ENCODE measurements around the gene ANO10. TPM values are rescaled to one million over a fixed set of nuclear protein-coding genes. Genes with fewer than 3 reads are reported as not detected.
"Not testable (repeated sequence)": the region's sequence is repeated elsewhere in the genome, so short reads cannot be mapped to it uniquely, and the experiment has no call there.

ANO10 gene
- total RNA-seq, 1 experiment from 2014 or later = 26.8 TPM

GRCh38 chr3:43606284-43606683 is 15.5 kb downstream of the ANO10 start:
- intact Hi-C loops (cut with micrococcal nuclease; ENCODE audit: unreplicated experiment) = no loop called here
- H3K27me3 Mint-ChIP-seq (ENCODE audit: unreplicated experiment) = no peaks in the 10 kb centered on the region

GRCh38 chr3:43599959-43600358 is 21.9 kb downstream of the ANO10 start:
- H3K36me3 Mint-ChIP-seq (ENCODE audit: insufficient read depth, unreplicated experiment); CTCF ChIA-PET; H3K27ac Mint-ChIP-seq (ENCODE audit: unreplicated experiment); H3K4me1 Mint-ChIP-seq (ENCODE audit: low read depth, unreplicated experiment); H3K9me3 Mint-ChIP-seq (ENCODE audit: low read depth, unreplicated experiment); BruUV-seq (replicated peaks); H3K4me3 Mint-ChIP-seq (ENCODE audit: low read depth, unreplicated experiment); H3K27me3 Mint-ChIP-seq (ENCODE audit: unreplicated experiment); DNase-seq; intact Hi-C loops (cut with micrococcal nuclease; ENCODE audit: unreplicated experiment): not testable (repeated sequence)

More at GRCh38 chr3:43606284-43606683, 15.5 kb downstream of the ANO10 start:
- no peaks in the 10 kb centered on the region for H3K4me1 Mint-ChIP-seq (ENCODE audit: low read depth, unreplicated experiment)
- TF ChIP-seq CTCF (IDR thresholded peaks at IDR 0.05; ENCODE audit: unreplicated experiment) = no peak
- no peak for DNase-seq
- H3K27ac Mint-ChIP-seq (ENCODE audit: unreplicated experiment) = no peak overlapping the region
- H3K4me3 Mint-ChIP-seq (ENCODE audit: low read depth, unreplicated experiment) = no peak overlapping the region
- peaks cover 3% of the 10 kb centered on the region for H3K36me3 Mint-ChIP-seq (ENCODE audit: insufficient read depth, unreplicated experiment)
- H3K9me3 Mint-ChIP-seq (ENCODE audit: low read depth, unreplicated experiment) = no peaks in the 10 kb centered on the region
- BruUV-seq (replicated peaks) = no TSS peak
- CTCF ChIA-PET = no interaction called here

- CTCF ChIA-PET = no interaction called here
- no peak overlapping the region for H3K4me3 Mint-ChIP-seq (ENCODE audit: low read depth, unreplicated experiment)
- no TSS peak for BruUV-seq (replicated peaks)
- H3K36me3 Mint-ChIP-seq (ENCODE audit: insufficient read depth, unreplicated experiment) = no peaks in the 10 kb centered on the region
- H3K4me1 Mint-ChIP-seq (ENCODE audit: low read depth, unreplicated experiment) = no peaks in the 10 kb centered on the region
- intact Hi-C loops (cut with micrococcal nuclease; ENCODE audit: unreplicated experiment) = no loop called here
- no peaks in the 10 kb centered on the region for H3K9me3 Mint-ChIP-seq (ENCODE audit: low read depth, unreplicated experiment)
- H3K27me3 Mint-ChIP-seq (ENCODE audit: unreplicated experiment) = no peaks in the 10 kb centered on the region
- DNase-seq = no peak
- TF ChIP-seq CTCF (IDR thresholded peaks at IDR 0.05; ENCODE audit: unreplicated experiment) = no peak
- H3K27ac Mint-ChIP-seq (ENCODE audit: unreplicated experiment) = no peak overlapping the region
Measured at GRCh38 chr3:43597961-43598360, 23.9 kb downstream of the ANO10 start.

GRCh38 chr3:43596178-43596577 is 25.6 kb downstream of the ANO10 start:
- H3K36me3 Mint-ChIP-seq (ENCODE audit: insufficient read depth, unreplicated experiment); CTCF ChIA-PET; H3K27ac Mint-ChIP-seq (ENCODE audit: unreplicated experiment); H3K27me3 Mint-ChIP-seq (ENCODE audit: unreplicated experiment); H3K4me3 Mint-ChIP-seq (ENCODE audit: low read depth, unreplicated experiment); H3K9me3 Mint-ChIP-seq (ENCODE audit: low read depth, unreplicated experiment); DNase-seq; BruUV-seq (replicated peaks); intact Hi-C loops (cut with micrococcal nuclease; ENCODE audit: unreplicated experiment); H3K4me1 Mint-ChIP-seq (ENCODE audit: low read depth, unreplicated experiment): not testable (repeated sequence)

GRCh38 chr3:43595280-43595679 is 26.5 kb downstream of the ANO10 start:
- H3K36me3 Mint-ChIP-seq (ENCODE audit: insufficient read depth, unreplicated experiment); H3K27me3 Mint-ChIP-seq (ENCODE audit: unreplicated experiment); H3K4me3 Mint-ChIP-seq (ENCODE audit: low read depth, unreplicated experiment); CTCF ChIA-PET; DNase-seq; BruUV-seq (replicated peaks); intact Hi-C loops (cut with micrococcal nuclease; ENCODE audit: unreplicated experiment); H3K4me1 Mint-ChIP-seq (ENCODE audit: low read depth, unreplicated experiment); H3K27ac Mint-ChIP-seq (ENCODE audit: unreplicated experiment); H3K9me3 Mint-ChIP-seq (ENCODE audit: low read depth, unreplicated experiment): not testable (repeated sequence)

- H3K27me3 Mint-ChIP-seq (ENCODE audit: unreplicated experiment); H3K36me3 Mint-ChIP-seq (ENCODE audit: insufficient read depth, unreplicated experiment); H3K9me3 Mint-ChIP-seq (ENCODE audit: low read depth, unreplicated experiment); DNase-seq; H3K4me3 Mint-ChIP-seq (ENCODE audit: low read depth, unreplicated experiment); H3K27ac Mint-ChIP-seq (ENCODE audit: unreplicated experiment); H3K4me1 Mint-ChIP-seq (ENCODE audit: low read depth, unreplicated experiment); intact Hi-C loops (cut with micrococcal nuclease; ENCODE audit: unreplicated experiment); CTCF ChIA-PET; BruUV-seq (replicated peaks): not testable (repeated sequence)
Measured at GRCh38 chr3:43593588-43593987, 28.2 kb downstream of the ANO10 start.

GRCh38 chr3:43591866-43592265 is 29.9 kb downstream of the ANO10 start:
- DNase-seq; intact Hi-C loops (cut with micrococcal nuclease; ENCODE audit: unreplicated experiment); H3K4me3 Mint-ChIP-seq (ENCODE audit: low read depth, unreplicated experiment); CTCF ChIA-PET; H3K9me3 Mint-ChIP-seq (ENCODE audit: low read depth, unreplicated experiment); H3K27ac Mint-ChIP-seq (ENCODE audit: unreplicated experiment); BruUV-seq (replicated peaks); H3K27me3 Mint-ChIP-seq (ENCODE audit: unreplicated experiment); H3K4me1 Mint-ChIP-seq (ENCODE audit: low read depth, unreplicated experiment); H3K36me3 Mint-ChIP-seq (ENCODE audit: insufficient read depth, unreplicated experiment): not testable (repeated sequence)
